Caki2 (cell line): ENCODE data around the gene NINJ2. TPM values are rescaled to one million over a fixed set of nuclear protein-coding genes. Genes with fewer than 3 reads are reported as not detected.

Source experiments
- DNase-seq: peaks from one replicate; pipeline ENCODE4 v3.0.0-alpha.2; 2015; ENCODE audit warnings: low read depth
- in situ Hi-C: cut with HindIII; loops from 2 replicates; pipeline ENCODE4 v1.10.0; 2016; ENCODE audit warnings: low sequenced_read_pairs, low pct_unique_long_range_greater_than_20kb, mixed read lengths
- total RNA-seq: library from RNA; depleted of rRNA; stranded (reverse); fragments of >200 nt; shearing (Covaris generic); gene quantifications from 2 replicates; pipeline ENCODE4 v1.2.3, GENCODE V29; 2014; ENCODE audit warnings: low replicate concordance

The NINJ2 gene
- total RNA-seq, 1 experiment from 2014 or later: not detected

DNA sequence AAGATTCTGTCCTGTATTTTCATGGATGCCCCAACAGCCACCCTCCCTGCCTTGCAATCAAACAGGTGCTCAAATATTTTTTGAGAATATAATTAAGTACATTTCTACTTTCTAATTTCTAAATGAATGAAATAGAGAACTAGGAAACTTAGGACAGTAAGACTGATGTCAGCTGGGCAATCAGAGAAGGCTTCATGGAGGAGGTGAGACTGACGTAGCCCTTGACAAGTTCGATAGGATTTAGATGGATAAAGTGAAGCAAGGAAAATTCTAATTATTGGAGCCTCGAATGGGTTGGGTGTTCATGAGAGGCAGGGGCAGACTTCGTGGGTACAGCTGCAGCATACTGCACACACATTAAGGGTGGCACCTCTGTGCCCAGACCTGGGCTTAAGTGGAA lies 36.0 kb downstream of the NINJ2 start:
- in situ Hi-C loops: no loop called here
- DNase-seq: no peak

DNA sequence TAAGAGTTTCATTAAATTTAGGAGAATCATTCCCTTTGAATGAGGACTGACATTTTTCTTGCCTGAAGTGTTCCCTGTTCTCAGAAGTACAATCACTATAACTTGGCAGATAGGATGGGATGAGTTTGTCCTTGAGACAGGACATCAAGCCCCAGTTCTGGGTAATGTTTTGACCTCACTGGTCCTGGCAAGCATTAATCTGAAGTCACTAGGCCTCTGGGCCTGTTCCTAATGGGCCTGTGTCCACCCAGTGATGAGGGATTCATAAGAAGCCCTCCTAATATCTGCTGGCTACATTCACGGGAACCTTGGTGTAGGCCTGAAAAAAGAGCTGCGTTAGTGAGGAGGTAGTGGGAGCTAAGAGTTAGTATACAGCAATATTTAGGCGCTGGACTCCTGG lies 37.2 kb downstream of the NINJ2 start:
- in situ Hi-C loops: no loop called here

DNA sequence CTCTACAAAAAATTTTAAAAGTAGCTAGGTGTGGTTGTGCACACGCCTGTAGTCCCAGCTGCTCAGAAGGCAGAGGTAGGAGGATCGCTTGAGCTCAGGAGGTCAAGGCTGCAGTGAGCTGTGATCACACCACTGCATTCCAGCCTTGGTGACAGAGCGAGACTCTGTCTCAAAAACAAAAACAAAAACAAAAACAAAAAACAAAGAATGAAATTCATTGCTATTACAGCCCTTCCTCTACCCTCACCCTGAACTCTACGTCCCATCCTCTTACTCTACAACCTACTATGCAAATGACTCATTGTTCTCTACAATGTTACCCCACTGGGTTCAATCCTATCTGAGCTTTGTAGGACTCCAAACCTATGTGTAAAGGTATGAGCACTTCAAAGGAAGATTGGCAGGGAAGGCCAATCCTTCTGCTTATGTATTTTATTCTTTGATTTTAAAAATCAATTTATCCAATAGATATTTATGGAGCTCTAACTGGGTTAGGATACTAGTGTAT lies 39.3 kb downstream of the NINJ2 start:
- in situ Hi-C loops: no loop called here
- DNase-seq: no peak

More for the DNA sequence above, 37.2 kb downstream of the NINJ2 start:
- no peak for DNase-seq

DNA sequence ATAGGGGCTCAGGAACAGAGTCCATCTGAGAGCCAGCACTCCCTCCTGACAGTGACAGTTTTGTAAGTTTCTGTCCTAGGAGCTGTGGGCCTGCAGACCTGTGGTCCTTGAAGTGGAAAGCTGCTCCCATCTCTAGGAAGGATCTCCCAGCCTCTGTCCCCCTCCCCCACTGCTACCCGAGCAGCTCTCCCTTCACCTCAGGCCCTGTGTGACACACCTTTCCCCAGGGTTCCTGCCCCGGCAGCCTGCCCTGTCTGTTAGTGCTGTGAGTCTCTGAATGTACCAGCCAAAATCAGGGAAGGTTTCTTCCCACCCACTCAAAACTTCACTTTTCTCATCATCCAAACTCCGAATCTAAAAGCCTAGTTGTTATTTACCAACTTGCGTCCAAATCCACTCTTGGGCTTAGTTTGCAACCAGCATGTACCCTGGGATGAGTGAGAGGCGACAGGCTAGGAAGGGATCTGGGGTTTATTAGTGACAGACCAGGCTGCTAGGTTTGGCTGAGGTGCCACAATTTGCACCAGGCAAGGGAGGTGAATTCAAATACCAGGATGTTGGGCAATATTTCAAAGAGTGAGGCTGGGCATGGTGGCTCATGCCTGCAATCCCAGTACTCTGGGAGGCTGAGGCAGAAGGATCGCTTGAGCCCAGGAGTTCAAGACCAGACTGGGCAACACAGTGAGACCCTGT lies 39.9 kb downstream of the NINJ2 start:
- no peak for DNase-seq
- in situ Hi-C loops: no loop called here

- no peak for DNase-seq
- in situ Hi-C loops: no loop called here
These were observed 40.8 kb downstream of the NINJ2 start for GRCh38 chr12:622416-622815.

- no peak for DNase-seq
- in situ Hi-C loops: no loop called here
These were observed 43.9 kb downstream of the NINJ2 start for GRCh38 chr12:619346-619745.

- no peak for DNase-seq
- in situ Hi-C loops: no loop called here
These were observed 44.6 kb downstream of the NINJ2 start for GRCh38 chr12:618605-619004.

- in situ Hi-C loops: no loop called here
These were observed 45.8 kb downstream of the NINJ2 start for GRCh38 chr12:617304-617915.

DNA sequence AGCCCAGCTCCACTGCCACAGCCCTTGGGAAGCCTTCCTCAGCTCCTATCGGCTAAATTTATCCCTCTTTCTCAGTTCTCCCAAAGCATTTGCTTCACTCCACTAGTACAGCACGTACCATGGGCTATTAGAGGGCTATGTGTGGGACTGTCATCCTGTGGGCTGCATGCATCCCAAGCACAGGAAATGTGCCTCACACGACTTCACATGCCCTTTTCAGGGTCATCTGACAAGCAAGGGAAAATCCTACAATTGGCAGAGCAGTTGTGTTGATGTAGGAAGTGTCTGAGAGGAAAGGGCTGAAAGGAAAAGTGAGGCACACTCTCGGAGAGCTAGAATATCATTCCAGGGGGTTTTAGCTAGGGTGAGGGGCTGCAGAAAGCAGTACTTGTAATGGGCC lies 47.6 kb downstream of the NINJ2 start:
- DNase-seq: no peak
- in situ Hi-C loops: no loop called here

More at GRCh38 chr12:617304-617915, 45.8 kb downstream of the NINJ2 start:
- DNase-seq: no peak

- no peak for DNase-seq
- in situ Hi-C loops: no loop called here
These were observed 48.8 kb downstream of the NINJ2 start for GRCh38 chr12:614411-614970.

- in situ Hi-C loops: no loop called here
These were observed 49.2 kb downstream of the NINJ2 start for GRCh38 chr12:613996-614395.

DNA sequence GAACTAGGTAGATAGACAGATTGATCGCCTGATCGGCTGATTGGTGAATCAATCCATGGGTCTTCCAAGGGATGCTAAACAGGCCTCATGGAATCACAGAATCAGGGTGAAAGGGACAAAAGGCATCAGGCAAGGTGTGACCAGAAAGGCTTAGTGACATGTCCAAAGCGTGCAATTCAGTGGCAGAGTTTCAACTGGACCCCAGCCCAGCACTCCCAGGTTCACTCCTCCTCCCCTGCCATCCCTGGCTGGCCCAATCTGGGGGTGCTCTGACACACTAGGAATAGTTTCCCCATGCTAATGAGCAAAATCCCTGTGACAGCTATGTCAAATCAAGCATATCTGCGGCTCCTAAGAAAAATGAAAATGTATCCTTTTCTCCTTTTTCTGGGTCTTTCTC lies 50.4 kb downstream of the NINJ2 start:
- in situ Hi-C loops: no loop called here
- no peak for DNase-seq

More at GRCh38 chr12:613996-614395, 49.2 kb downstream of the NINJ2 start:
- no peak for DNase-seq

DNA sequence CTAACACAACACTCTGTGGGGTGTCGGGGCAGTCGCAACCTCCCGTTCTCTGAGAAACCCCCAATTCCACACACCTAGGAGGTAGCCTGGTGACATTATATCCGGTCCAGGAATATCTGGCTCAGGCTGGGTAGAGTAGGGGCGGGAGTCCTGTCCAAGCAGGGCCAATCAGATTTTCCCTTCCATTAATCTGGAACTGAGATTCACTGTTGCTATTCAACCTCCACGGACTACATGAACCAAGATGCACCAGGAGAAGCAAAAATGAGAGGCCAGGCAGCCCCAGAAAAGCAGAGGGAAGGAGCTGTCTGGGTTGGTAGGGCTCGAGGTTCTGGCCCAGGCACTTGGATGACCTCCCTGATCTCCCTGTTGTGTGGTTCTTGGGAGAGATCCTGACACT lies 51.0 kb downstream of the NINJ2 start:
- no peak for DNase-seq
- in situ Hi-C loops: no loop called here

DNA sequence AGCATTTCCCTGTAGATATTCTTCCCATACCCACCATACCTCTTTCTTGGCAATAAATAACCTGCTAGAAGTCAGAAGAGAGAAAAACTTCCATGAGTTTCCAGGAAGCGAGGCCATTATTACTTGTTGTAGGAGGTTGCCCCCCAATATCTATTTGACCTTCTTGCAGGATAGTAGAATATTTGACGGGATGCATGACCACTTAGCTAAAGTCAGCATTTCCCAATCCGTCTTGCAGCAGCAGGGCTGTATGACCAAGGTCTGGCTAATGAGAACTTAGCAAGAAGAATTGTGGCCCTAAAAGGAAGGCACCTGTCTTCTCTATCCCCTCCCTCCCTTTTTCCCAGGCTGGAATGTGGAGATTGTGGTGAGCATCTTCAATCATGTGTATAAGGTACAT lies 51.5 kb downstream of the NINJ2 start:
- in situ Hi-C loops: no loop called here
- no peak for DNase-seq

GRCh38 chr12:608921-609320 lies 54.3 kb downstream of the NINJ2 start:
- in situ Hi-C loops: no loop called here
- no peak for DNase-seq

DNA sequence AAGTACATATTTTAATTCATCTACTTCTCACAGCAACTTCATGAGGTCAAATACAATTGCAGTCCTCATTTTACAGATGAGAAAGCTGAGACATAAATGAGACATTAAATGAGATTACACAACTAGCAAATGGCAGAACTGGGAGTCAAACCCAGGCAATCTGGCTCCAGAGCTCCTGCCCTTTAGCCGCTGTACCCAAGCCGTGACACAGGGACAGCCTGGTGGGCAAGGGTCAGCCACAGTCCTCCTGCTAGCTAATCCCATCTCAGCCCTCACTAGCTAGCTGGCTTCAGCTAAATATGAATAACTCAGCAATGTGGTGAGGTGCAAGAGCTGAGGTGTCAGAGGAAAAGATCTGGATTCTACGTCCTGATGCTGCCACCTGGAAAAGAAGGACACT lies 54.8 kb downstream of the NINJ2 start:
- in situ Hi-C loops: no loop called here

DNA sequence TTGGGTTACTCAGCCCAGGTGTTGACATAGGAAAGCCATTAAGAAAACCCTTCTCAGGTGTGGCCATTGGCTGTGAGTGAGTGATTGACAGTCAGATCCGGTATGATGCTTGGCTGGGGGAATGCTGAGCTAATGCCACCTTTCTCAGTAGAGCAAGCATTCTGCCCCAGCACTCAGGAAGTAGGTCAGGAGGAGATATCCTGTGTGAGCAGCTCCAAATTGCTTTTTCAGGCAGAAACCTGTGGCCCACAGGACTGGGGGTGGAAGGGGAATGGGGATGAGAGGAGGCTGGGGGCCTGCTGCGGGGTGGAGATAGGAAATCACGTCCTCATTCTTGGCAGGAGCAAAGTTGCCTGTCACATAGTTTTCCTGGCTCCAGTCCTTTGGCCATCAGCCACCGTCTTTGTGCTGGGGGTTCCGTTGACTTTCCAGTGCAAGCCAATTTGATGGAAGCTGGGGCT lies 55.7 kb downstream of the NINJ2 start:
- DNase-seq: no peak
- in situ Hi-C loops: no loop called here

More for the DNA sequence above, 54.8 kb downstream of the NINJ2 start:
- DNase-seq: no peak

DNA sequence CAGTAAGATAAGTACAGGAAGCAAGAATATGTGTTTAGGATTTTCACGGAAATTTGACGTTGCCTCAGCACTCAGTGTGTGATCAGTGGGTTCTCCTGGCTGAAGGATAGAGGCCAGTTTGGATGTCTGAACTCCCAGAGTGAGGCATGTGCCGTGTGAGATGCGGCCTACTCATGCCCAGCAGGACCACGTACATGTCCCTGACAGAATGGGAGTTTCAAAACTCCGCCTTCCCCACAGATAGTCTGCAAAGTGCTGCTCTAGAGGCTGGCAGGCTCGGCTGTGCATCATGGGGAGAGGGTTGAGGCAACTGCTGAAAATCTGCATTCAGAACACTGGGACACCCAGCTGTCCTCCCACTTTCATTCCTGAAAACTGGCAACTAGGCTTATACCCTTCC lies 58.3 kb downstream of the NINJ2 start:
- in situ Hi-C loops: no loop called here
- DNase-seq: no peak

DNA sequence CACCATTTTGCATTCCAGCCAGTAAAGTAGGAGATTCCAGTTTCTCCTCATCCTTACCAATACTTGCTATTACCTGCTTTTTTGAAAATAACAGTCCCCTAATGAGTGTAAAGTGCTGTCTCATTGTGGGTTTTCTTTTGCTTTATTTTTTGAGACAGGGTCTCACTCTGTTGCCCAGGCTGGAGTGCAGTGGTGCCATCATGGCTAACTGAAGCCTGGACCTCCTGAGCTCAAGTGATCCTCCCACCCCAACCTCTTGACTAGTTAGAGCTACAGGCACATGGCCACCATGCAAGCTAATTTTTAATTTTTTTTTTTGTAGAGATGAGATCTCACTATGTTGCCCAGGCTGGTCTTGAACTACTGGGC lies 60.6 kb downstream of the NINJ2 start:
- in situ Hi-C loops: no loop called here
- no peak for DNase-seq
